DND-41 (cell line): ENCODE data around the gene ZBP1.

Experiments
- CTCF ChIP-seq: IDR thresholded peaks from 2 replicates; pipeline ENCODE4 v1.5.1; 2012; ENCODE audit warnings: borderline replicate concordance, low read length, moderate library complexity, mild to moderate bottlenecking; ENCODE audit not compliant: poor library complexity, severe bottlenecking; ENCODE audit errors: extremely low read depth
- EZH2 ChIP-seq: IDR thresholded peaks from 3 replicates; pipeline ENCODE4 v1.6.1; 2012; ENCODE audit warnings: borderline replicate concordance, low read depth, mild to moderate bottlenecking, moderate library complexity, low read length, inconsistent platforms; ENCODE audit not compliant: severe bottlenecking

GRCh38 chr20:57610261-57610952 is 9.8 kb downstream of the ZBP1 start:
- TF ChIP-seq CTCF (no peak), EZH2 (no peak)
